Limb (tissue), 2 donors: ENCODE results near the gene RAP1B.
A peak's percentile ranks its signal among the peaks of the same experiment; 100 is the strongest.

Experiments used
- DNase-seq, 2 donors: peaks; one replicate each; pipeline ENCODE4 v3.0.0-alpha.2; 2016; ENCODE audit errors: extremely low spot score in 2 of 2

RAP1B gene

GRCh38 chr12:68610370-68611093 lies at the start of gene RAP1B:
Gene RAP1B, plus strand, starts transcription at chr12:68610899. Its CDS starts 37,826 bp downstream, at chr12:68648725.
- peak; percentile 92 to 95 for DNase-seq

GRCh38 chr12:68561830-68562229 lies 48.9 kb upstream of the RAP1B start:
- DNase-seq, result no peak

- no peak for DNase-seq
These were observed 46.5 kb upstream of the RAP1B start for GRCh38 chr12:68564166-68564565.

- no peak for DNase-seq
These were observed 45.3 kb upstream of the RAP1B start for GRCh38 chr12:68565391-68565903.

- DNase-seq, result no peak
These were observed 41.7 kb upstream of the RAP1B start for GRCh38 chr12:68568922-68569569.

- DNase-seq, result no peak
These were observed 38.0 kb upstream of the RAP1B start for GRCh38 chr12:68572661-68573060.

- no peak for DNase-seq
These were observed 37.3 kb upstream of the RAP1B start for GRCh38 chr12:68573406-68573805.

- DNase-seq, result no peak
These were observed 32.8 kb upstream of the RAP1B start for GRCh38 chr12:68577949-68578348.

GRCh38 chr12:68578765-68579164 lies 31.9 kb upstream of the RAP1B start:
- no peak for DNase-seq

- DNase-seq, result no peak
These were observed 31.4 kb upstream of the RAP1B start for GRCh38 chr12:68579254-68579653.

- DNase-seq, result no peak
These were observed 29.8 kb upstream of the RAP1B start for GRCh38 chr12:68580911-68581310.

GRCh38 chr12:68581926-68582325 lies 28.8 kb upstream of the RAP1B start:
- DNase-seq, result no peak

GRCh38 chr12:68585966-68586365 lies 24.7 kb upstream of the RAP1B start:
- DNase-seq, result no peak

GRCh38 chr12:68587448-68587873 lies 23.2 kb upstream of the RAP1B start:
- DNase-seq, result no peak

- DNase-seq, result no peak
These were observed 21.5 kb upstream of the RAP1B start for GRCh38 chr12:68589194-68589593.

GRCh38 chr12:68591734-68592418 lies 18.8 kb upstream of the RAP1B start:
- no peak for DNase-seq

- DNase-seq, result no peak
These were observed 15.5 kb upstream of the RAP1B start for GRCh38 chr12:68595241-68595640.

GRCh38 chr12:68601767-68602166 lies 8.9 kb upstream of the RAP1B start:
- DNase-seq, result no peak

- DNase-seq, result no peak
These were observed 8.0 kb upstream of the RAP1B start for GRCh38 chr12:68602720-68603119.

- DNase-seq, result no peak
These were observed 2.5 kb upstream of the RAP1B start for GRCh38 chr12:68608191-68608590.

- peak in 1 of 2 donors; percentile 52 for DNase-seq
These were observed 715 bp upstream of the RAP1B start for GRCh38 chr12:68609998-68610369.

GRCh38 chr12:68611094-68611805 lies 551 bp downstream of the RAP1B start:
- DNase-seq, result peak; percentile 83
